ENCODE measurements around the gene PTMS.
"Not testable (repeated sequence)": the region's sequence is repeated elsewhere in the genome, so short reads cannot be mapped to it uniquely, and the experiment has no call there.

- not testable (repeated sequence) for TF ChIP-seq POLR2AphosphoS5 (IDR thresholded peaks at IDR 0.05; ENCODE audit: insufficient read depth, low read depth, low read length); CTCF (IDR thresholded peaks at IDR 0.05; ENCODE audit: extremely low read depth in 1 of 2, insufficient read depth in 1 of 2, low read depth in 1 of 2, low read length in 2 of 2); POLR2A (IDR thresholded peaks at IDR 0.05; ENCODE audit: low read depth, low read length); MAX (IDR thresholded peaks at IDR 0.05; ENCODE audit: insufficient read depth, insufficient read length); EZH2 (IDR thresholded peaks at IDR 0.05; ENCODE audit: borderline replicate concordance, low read depth, low read length, severe bottlenecking)
These were observed 24.1 kb upstream of the PTMS start for GRCh38 chr12:6742080-6742479.
